Kidney (tissue), 14 donors: ENCODE measurements around the gene HLA-DPA1. TPM values are rescaled to one million over a fixed set of nuclear protein-coding genes. Genes with fewer than 3 reads are reported as not detected.

Experiments used
- DNase-seq, 5 donors: peaks; one replicate each; pipeline ENCODE4 v3.0.0-alpha.2; 2013 to 2020
- FAIRE-seq: peaks from 2 replicates; lab custom pipeline; 2012; peaks lifted over from hg19 to GRCh38; lab: Jason Lieb, UNC
- H3K27ac ChIP-seq, 2 donors: one replicate each; pipeline ENCODE4 v1.7.0; 2013; ENCODE audit warnings: low read depth in 2 of 2, low read length in 2 of 2, inconsistent platforms in 1 of 2
- H3K27me3 ChIP-seq: one replicate; pipeline ENCODE4 v1.7.1; 2013; ENCODE audit warnings: low read length, inconsistent platforms; ENCODE audit not compliant: control insufficient read depth, insufficient read depth
- H3K36me3 ChIP-seq, 3 donors: one replicate each; pipeline versions ENCODE4 v1.7.0 to v1.7.1; 2013; ENCODE audit warnings: low read length in 3 of 3, control low read depth in 1 of 3, inconsistent platforms in 1 of 3; ENCODE audit not compliant: insufficient read depth in 3 of 3, control insufficient read depth in 2 of 3
- H3K4me1 ChIP-seq, 3 donors: one replicate each; pipeline versions ENCODE4 v1.7.0 to v1.7.1; 2013; ENCODE audit warnings: low read length in 3 of 3, inconsistent platforms in 1 of 3, low read depth in 1 of 3; ENCODE audit not compliant: control insufficient read depth in 2 of 3, insufficient read depth in 2 of 3
- H3K4me3 ChIP-seq, 3 donors: one replicate each; pipeline versions ENCODE4 v1.7.0 to v1.8.1; 2013; ENCODE audit warnings: low read length in 3 of 3, control low read depth in 1 of 3, inconsistent platforms in 1 of 3
- H3K9ac ChIP-seq, 3 donors: one replicate each; pipeline versions ENCODE4 v1.7.0 to v1.7.1; 2013; ENCODE audit warnings: low read length in 3 of 3, control low read depth in 1 of 3, inconsistent platforms in 1 of 3
- H3K9me3 ChIP-seq, 3 donors: one replicate each; pipeline versions ENCODE4 v1.7.0 to v1.7.1; 2013; ENCODE audit warnings: low read length in 3 of 3, control low read depth in 1 of 3, inconsistent platforms in 1 of 3; ENCODE audit not compliant: control insufficient read depth in 2 of 3, insufficient read depth in 1 of 3
- intact Hi-C: fragments of 100-400 bp; cut with DNase I; formaldehyde crosslinking; loops from one replicate; pipeline ENCODE4 v1.11.1; 2022
- polyA plus RNA-seq: library from polyadenylated mRNA; stranded (reverse); fragments of 350-450 nt; fragmentation: Illumina TruSeq; extraction: RNeasy Lipid Tissue Mini Kit (QIAGEN cat#74804); gene quantifications from one replicate; pipeline ENCODE4 v1.2.3, GENCODE V29; 2014; ENCODE audit warnings: low read depth, low replicate concordance; ENCODE audit not compliant: insufficient read depth
- total RNA-seq: library from RNA; stranded (reverse); fragmentation: NEBNext Ultra II Directional; extraction: Animal tissue kit (Norgen Biotek cat#: 25700); gene quantifications from one replicate; pipeline ENCODE4 v1.2.1, GENCODE V29; 2021
- TF ChIP-seq, protein P1 (sequence below): IDR thresholded peaks from 3 replicates; pipeline ENCODE4 v1.5.1; 2012; ENCODE audit warnings: mild to moderate bottlenecking, moderate library complexity, borderline replicate concordance; ENCODE audit not compliant: insufficient read depth; ENCODE audit errors: extremely low read depth
- donor health status: control.
- donor health status: control.
- donor health status: control.
- donor health status: control.
- donor health status: control.
- donor health status: DM: yes; HTN: yes; CAD: no.
- donor health status: Normal renal cell carcinoma (clear cell type).

Gene HLA-DPA1
- total and polyA plus RNA-seq, 2 donors from 2014 or later, result 154 to 200 TPM

DNA sequence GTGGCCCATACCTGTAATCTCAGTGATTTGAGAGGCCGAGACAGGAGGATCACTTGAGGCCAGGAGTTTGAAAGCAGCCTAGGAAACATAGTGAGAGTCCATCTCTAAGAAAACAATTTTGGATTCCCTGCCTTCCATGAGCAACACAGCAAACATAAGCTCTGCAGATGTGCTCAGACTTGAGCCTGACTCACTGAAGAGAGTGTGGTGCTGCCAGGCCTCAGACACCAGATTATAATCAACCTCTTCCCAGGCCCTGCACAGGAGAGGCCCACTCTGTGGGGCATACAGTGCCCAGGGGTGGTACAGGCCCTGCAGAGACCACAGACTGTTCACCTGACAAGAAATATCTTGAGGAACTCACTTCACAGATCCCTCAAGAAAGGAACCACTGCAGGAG is 22.2 kb upstream of the HLA-DPA1 start:
- H3K27me3 ChIP-seq, result no peaks in the 10 kb centered on the region
- no peak overlapping the region for H3K27ac ChIP-seq
- H3K9me3 ChIP-seq, result peaks cover 0 to 8% (median 0%) of the 10 kb centered on the region in 3 donors
- TF ChIP-seq, protein P1, sequence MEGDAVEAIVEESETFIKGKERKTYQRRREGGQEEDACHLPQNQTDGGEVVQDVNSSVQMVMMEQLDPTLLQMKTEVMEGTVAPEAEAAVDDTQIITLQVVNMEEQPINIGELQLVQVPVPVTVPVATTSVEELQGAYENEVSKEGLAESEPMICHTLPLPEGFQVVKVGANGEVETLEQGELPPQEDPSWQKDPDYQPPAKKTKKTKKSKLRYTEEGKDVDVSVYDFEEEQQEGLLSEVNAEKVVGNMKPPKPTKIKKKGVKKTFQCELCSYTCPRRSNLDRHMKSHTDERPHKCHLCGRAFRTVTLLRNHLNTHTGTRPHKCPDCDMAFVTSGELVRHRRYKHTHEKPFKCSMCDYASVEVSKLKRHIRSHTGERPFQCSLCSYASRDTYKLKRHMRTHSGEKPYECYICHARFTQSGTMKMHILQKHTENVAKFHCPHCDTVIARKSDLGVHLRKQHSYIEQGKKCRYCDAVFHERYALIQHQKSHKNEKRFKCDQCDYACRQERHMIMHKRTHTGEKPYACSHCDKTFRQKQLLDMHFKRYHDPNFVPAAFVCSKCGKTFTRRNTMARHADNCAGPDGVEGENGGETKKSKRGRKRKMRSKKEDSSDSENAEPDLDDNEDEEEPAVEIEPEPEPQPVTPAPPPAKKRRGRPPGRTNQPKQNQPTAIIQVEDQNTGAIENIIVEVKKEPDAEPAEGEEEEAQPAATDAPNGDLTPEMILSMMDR, result no peak
- H3K4me1 ChIP-seq, result no peaks in the 10 kb centered on the region
- H3K36me3 ChIP-seq, result no peaks in the 10 kb centered on the region
- DNase-seq (no peak), FAIRE-seq (no peak)
- H3K4me3 ChIP-seq, result no peak overlapping the region
- no peak overlapping the region for H3K9ac ChIP-seq
- intact Hi-C loops, result no loop called here

DNA sequence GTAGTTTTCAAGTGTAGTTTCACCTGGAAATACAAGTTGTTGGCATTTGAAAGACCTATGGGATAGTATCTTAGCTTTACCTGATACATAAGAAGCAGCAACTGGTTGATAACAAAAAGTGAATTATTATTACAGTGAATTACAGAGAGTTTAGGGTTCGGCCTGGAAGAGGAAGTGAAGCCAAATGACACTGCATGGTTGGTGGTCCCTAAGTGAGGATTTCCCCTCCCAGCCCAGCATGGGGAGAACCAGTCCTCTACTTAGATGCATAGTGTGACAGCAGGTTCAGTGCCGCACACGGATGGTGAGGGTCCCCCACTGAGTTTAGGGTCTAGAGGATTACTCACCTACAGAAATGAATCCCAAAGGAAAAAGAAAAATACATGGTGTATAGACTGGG is 20.4 kb upstream of the HLA-DPA1 start:
- no peak for DNase-seq
- Histone ChIP-seq H3K27me3 (no peaks in the 10 kb centered on the region), H3K9ac (no peak overlapping the region), H3K36me3 (no peaks in the 10 kb centered on the region), H3K4me1 (no peaks in the 10 kb centered on the region), H3K9me3 (no peaks in the 10 kb centered on the region), H3K27ac (no peak overlapping the region), H3K4me3 (no peak overlapping the region)
- intact Hi-C loops, result no loop called here
- FAIRE-seq, result no peak
- TF ChIP-seq, protein P1, result no peak

DNA sequence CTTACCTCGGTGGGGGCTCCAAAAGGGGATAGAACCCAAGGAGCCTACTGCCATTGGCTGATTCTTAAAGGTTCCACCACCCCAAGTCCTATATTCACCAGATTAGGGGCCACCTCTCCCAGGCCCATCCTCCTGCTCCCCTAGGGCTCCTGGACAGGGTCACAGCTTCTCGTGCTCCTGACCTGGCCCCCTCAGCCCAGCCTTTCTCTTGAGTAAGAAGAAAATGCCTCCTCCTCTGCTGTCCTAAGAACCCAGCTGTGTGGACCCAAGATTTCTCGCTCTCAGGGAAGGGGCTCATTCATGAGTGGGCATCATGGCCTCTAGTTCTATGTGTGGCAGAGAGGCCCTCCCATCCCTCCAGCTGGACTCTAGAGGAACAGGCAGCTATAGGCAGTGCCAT is 18.9 kb upstream of the HLA-DPA1 start:
- intact Hi-C loops, result no loop called here
- no peak overlapping the region for H3K27ac ChIP-seq
- TF ChIP-seq, protein P1, result no peak
- FAIRE-seq, result no peak
- no peaks in the 10 kb centered on the region for H3K4me1 ChIP-seq
- H3K36me3 ChIP-seq, result no peaks in the 10 kb centered on the region
- H3K9me3 ChIP-seq, result no peaks in the 10 kb centered on the region
- DNase-seq, result no peak
- no peak overlapping the region for H3K9ac ChIP-seq
- H3K27me3 ChIP-seq, result no peaks in the 10 kb centered on the region
- H3K4me3 ChIP-seq, result no peak overlapping the region

DNA sequence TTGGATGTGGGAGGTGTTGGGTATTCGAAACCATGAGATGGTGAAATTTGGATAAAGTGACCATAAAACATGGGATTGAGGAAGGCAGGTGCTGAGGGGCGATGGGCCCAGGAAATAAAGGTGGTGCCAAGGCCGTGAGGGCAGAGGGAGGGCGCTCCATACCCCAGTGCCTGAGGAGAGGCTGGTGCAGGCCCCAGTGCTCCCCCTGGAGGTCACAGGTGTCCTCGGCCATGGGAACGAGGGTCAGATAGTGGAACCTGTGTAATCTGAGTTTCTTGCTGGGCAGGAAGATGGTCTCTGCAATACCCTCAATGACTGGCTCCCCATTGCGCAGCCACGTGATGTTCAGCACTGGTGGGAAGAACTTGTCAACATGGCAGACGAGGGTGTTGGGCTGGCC is 18.5 kb upstream of the HLA-DPA1 start:
- Histone ChIP-seq H3K36me3 (no peaks in the 10 kb centered on the region), H3K4me1 (no peaks in the 10 kb centered on the region), H3K4me3 (no peak overlapping the region), H3K9me3 (no peaks in the 10 kb centered on the region), H3K9ac (no peak overlapping the region), H3K27me3 (no peaks in the 10 kb centered on the region), H3K27ac (no peak overlapping the region)
- TF ChIP-seq, protein P1, result peak; percentile 53
- no peak for FAIRE-seq
- DNase-seq, result no peak
- intact Hi-C loops, result no loop called here
